ENCODE results near the gene AIG1. TPM values are rescaled to one million over a fixed set of nuclear protein-coding genes. Genes with fewer than 3 reads are reported as not detected.

The AIG1 gene
- total and polyA plus RNA-seq, 7 experiments from 2014 or later = 6.8 to 21.8 (median 10.5) TPM

DNA sequence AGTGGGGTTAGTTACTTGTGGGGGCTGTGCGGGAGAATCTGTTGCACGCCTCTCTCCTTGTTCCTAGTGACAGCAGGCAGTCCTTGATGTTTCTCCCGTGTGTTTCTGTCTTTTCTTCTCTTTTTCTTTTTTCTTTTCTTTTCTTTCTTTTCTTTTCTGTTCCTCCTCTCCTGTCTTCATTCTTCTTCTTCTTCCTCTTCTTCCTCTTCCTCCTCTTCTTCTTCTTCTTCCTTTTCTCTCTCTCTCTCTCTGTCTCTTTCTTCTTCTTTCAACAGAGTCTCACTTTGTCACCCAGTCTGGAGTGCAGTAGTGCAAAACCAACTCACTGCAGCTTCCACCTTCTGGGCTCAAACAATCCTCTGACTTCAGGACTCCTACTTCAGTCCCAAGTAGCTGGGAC lies 6.8 kb upstream of the AIG1 start:
- ChIA-PET CTCF (no interaction called here), POLR2A (no interaction called here)
- Mint-ChIP-seq H3K9me3 (no peaks in the 10 kb centered on the region), H3K36me3 (no peaks in the 10 kb centered on the region), H3K4me1 (peaks cover 0 to 14% (median 7%) of the 10 kb centered on the region in 7 donors), H3K4me3 (no peak overlapping the region), H3K27ac (no peak overlapping the region), H3K27me3 (no peaks in the 10 kb centered on the region)
- intact Hi-C loops (cut with micrococcal nuclease) = no loop called here
- Histone ChIP-seq H3K36me3 (ENCODE audit: control insufficient read depth in 2 of 3, insufficient read depth in 3 of 3, low read length in 3 of 3) (no peaks in the 10 kb centered on the region), H3K27ac (ENCODE audit: low read depth, low read length) (no peak overlapping the region), H3K4me3 (ENCODE audit: low read length) (no peak overlapping the region), H3K27me3 (ENCODE audit: control insufficient read depth in 2 of 2, insufficient read depth in 2 of 2, low read length in 2 of 2) (no peaks in the 10 kb centered on the region), H3K9me3 (ENCODE audit: control insufficient read depth in 2 of 3, low read length in 3 of 3) (no peaks in the 10 kb centered on the region), H3K4me1 (ENCODE audit: control insufficient read depth in 2 of 2, insufficient read depth in 2 of 2, low read length in 2 of 2) (no peaks in the 10 kb centered on the region)
- DNase-seq (no peak), ATAC-seq (no peak)

DNA sequence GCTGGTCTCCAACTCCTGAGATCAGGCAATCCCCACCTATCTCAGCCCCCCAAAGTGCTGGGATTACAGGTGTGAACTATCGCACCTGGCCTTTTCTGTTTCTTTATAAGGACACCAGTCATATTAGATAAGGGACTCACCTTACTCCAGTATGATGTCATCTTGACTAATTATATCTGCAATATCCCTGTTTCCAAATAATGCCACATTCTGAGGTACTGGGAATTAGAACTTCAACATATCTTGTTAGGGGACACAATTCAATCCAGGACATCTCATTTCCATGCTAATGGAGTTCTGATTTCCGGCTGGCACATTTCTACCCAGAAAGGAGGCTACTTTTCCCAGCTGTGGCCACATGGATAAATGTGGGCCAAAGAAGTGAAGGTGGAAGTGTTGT lies 6.4 kb upstream of the AIG1 start:
- POLR2A ChIA-PET = no interaction called here
- peaks cover 0 to 18% (median 10%) of the 10 kb centered on the region in 7 donors for H3K4me1 Mint-ChIP-seq
- no peak overlapping the region for H3K27ac Mint-ChIP-seq
- H3K36me3 Mint-ChIP-seq = no peaks in the 10 kb centered on the region
- H3K27me3 ChIP-seq (ENCODE audit: control insufficient read depth in 2 of 2, insufficient read depth in 2 of 2, low read length in 2 of 2) = no peaks in the 10 kb centered on the region
- ATAC-seq (no peak), DNase-seq (no peak)
- H3K27me3 Mint-ChIP-seq = no peaks in the 10 kb centered on the region
- no peak overlapping the region for H3K4me3 ChIP-seq (ENCODE audit: low read length)
- no peaks in the 10 kb centered on the region for H3K4me1 ChIP-seq (ENCODE audit: control insufficient read depth in 2 of 2, insufficient read depth in 2 of 2, low read length in 2 of 2)
- intact Hi-C loops (cut with micrococcal nuclease) = no loop called here
- no peaks in the 10 kb centered on the region for H3K9me3 ChIP-seq (ENCODE audit: control insufficient read depth in 2 of 3, low read length in 3 of 3)
- no peaks in the 10 kb centered on the region for H3K9me3 Mint-ChIP-seq
- no peaks in the 10 kb centered on the region for H3K36me3 ChIP-seq (ENCODE audit: control insufficient read depth in 2 of 3, insufficient read depth in 3 of 3, low read length in 3 of 3)
- H3K4me3 Mint-ChIP-seq = no peak overlapping the region
- no peak overlapping the region for H3K27ac ChIP-seq (ENCODE audit: low read depth, low read length)
- CTCF ChIA-PET = no interaction called here

DNA sequence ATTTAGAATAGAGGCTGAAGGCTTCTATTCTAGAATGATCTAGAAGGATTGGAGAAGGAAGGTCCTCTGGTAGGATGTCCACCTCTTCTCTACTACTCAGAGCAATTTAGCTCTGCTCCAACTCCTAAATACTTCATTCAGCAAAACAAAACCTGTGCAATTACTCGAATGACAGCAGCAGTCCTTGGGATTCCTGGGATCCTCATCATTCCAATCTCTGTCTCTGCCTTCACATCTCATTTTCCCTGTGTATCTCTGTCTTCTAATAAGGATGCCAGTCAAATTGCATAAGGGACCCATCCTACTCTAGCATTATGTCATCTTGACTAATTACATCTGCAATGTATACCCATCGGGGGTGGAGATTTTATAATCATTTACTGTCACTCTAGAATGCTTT lies 5.5 kb upstream of the AIG1 start:
- Mint-ChIP-seq H3K36me3 (no peaks in the 10 kb centered on the region), H3K9me3 (peaks cover 0 to 1% (median 0%) of the 10 kb centered on the region in 11 donors), H3K4me1 (peaks cover 0 to 26% (median 18%) of the 10 kb centered on the region in 7 donors), H3K4me3 (no peak overlapping the region), H3K27ac (no peak overlapping the region), H3K27me3 (no peaks in the 10 kb centered on the region)
- POLR2A ChIA-PET = no interaction called here
- Histone ChIP-seq H3K9me3 (ENCODE audit: control insufficient read depth in 2 of 3, low read length in 3 of 3) (no peaks in the 10 kb centered on the region), H3K4me3 (ENCODE audit: low read length) (no peak overlapping the region), H3K27ac (ENCODE audit: low read depth, low read length) (no peak overlapping the region), H3K4me1 (ENCODE audit: control insufficient read depth in 2 of 2, insufficient read depth in 2 of 2, low read length in 2 of 2) (no peaks in the 10 kb centered on the region), H3K27me3 (ENCODE audit: control insufficient read depth in 2 of 2, insufficient read depth in 2 of 2, low read length in 2 of 2) (no peaks in the 10 kb centered on the region), H3K36me3 (ENCODE audit: control insufficient read depth in 2 of 3, insufficient read depth in 3 of 3, low read length in 3 of 3) (peaks cover 0 to under 1% (median 0%) of the 10 kb centered on the region in 3 experiments)
- intact Hi-C loops (cut with micrococcal nuclease) = loop anchor here in 1 of 2 donors (5.0 kb wide), 1 partner anchor 658 kb away; no protein-coding TSS in a partner anchor
- DNase-seq = no peak
- CTCF ChIA-PET = no interaction called here
- ATAC-seq = no peak

DNA sequence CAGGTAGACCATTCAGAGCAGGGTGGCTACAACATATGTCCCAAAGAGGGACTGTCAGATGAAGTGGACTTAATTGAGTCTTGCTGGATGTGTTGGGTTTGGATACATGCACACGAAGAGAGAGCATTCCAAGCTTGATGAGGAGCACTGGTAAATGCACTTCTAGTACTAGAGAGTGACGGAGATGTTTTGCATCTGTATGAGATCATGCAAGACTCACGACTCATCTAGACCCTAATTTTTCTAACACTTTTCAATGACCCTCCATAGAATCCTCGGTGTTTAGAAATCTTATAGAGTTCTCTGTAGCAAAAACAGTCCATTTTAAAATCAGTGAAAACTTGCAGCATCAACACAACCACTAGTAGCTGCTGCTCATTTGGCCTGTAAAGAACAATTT lies 4.8 kb upstream of the AIG1 start:
- no peak for DNase-seq
- ChIA-PET CTCF (no interaction called here), POLR2A (no interaction called here)
- H3K4me3 ChIP-seq (ENCODE audit: low read length) = no peak overlapping the region
- H3K27ac Mint-ChIP-seq = no peak overlapping the region
- no peaks in the 10 kb centered on the region for H3K27me3 Mint-ChIP-seq
- ATAC-seq = no peak
- intact Hi-C loops (cut with micrococcal nuclease) = loop anchor here in 1 of 2 donors (5.0 kb wide), 1 partner anchor 659 kb away; no protein-coding TSS in a partner anchor
- no peaks in the 10 kb centered on the region for H3K4me1 ChIP-seq (ENCODE audit: control insufficient read depth in 2 of 2, insufficient read depth in 2 of 2, low read length in 2 of 2)
- no peak overlapping the region for H3K4me3 Mint-ChIP-seq
- no peaks in the 10 kb centered on the region for H3K27me3 ChIP-seq (ENCODE audit: control insufficient read depth in 2 of 2, insufficient read depth in 2 of 2, low read length in 2 of 2)
- H3K36me3 Mint-ChIP-seq = no peaks in the 10 kb centered on the region
- peaks cover 0 to 4% (median 0%) of the 10 kb centered on the region in 3 experiments for H3K36me3 ChIP-seq (ENCODE audit: control insufficient read depth in 2 of 3, insufficient read depth in 3 of 3, low read length in 3 of 3)
- H3K27ac ChIP-seq (ENCODE audit: low read depth, low read length) = no peak overlapping the region
- peaks cover 0 to 28% (median 21%) of the 10 kb centered on the region in 7 donors for H3K4me1 Mint-ChIP-seq
- no peaks in the 10 kb centered on the region for H3K9me3 ChIP-seq (ENCODE audit: control insufficient read depth in 2 of 3, low read length in 3 of 3)
- peaks cover 0 to 3% (median 0%) of the 10 kb centered on the region in 11 donors for H3K9me3 Mint-ChIP-seq

- Mint-ChIP-seq H3K4me3 (peak overlapping the region in 9 of 10 donors; percentile 8 to 94 (median 48)), H3K27ac (peak overlapping the region in 7 of 9 donors; percentile 31 to 96 (median 61)), H3K9me3 (peaks cover 0 to 4% (median 0%) of the 10 kb centered on the region in 11 donors), H3K36me3 (no peaks in the 10 kb centered on the region), H3K27me3 (no peaks in the 10 kb centered on the region), H3K4me1 (peaks cover 11 to 36% (median 28%) of the 10 kb centered on the region in 7 donors)
- Histone ChIP-seq H3K36me3 (ENCODE audit: control insufficient read depth in 2 of 3, insufficient read depth in 3 of 3, low read length in 3 of 3) (peaks cover 0 to 4% (median 0%) of the 10 kb centered on the region in 3 experiments), H3K4me1 (ENCODE audit: control insufficient read depth in 2 of 2, insufficient read depth in 2 of 2, low read length in 2 of 2) (peaks cover 8% of the 10 kb centered on the region in 2 donors), H3K27me3 (ENCODE audit: control insufficient read depth in 2 of 2, insufficient read depth in 2 of 2, low read length in 2 of 2) (no peaks in the 10 kb centered on the region), H3K27ac (ENCODE audit: low read depth, low read length) (no peak overlapping the region), H3K9me3 (ENCODE audit: control insufficient read depth in 2 of 3, low read length in 3 of 3) (no peaks in the 10 kb centered on the region), H3K4me3 (ENCODE audit: low read length) (no peak overlapping the region)
- intact Hi-C loops (cut with micrococcal nuclease) = loop anchor here (2.0 to 5.0 kb wide), 2 partner anchors 16 to 662 kb away; no protein-coding TSS in a partner anchor
- POLR2A ChIA-PET = interaction anchor here (0.6 kb wide), 1 partner anchor 483 kb away, joined by 3 read pairs; no protein-coding TSS in a partner anchor
- no peak for ATAC-seq
- CTCF ChIA-PET = interaction anchor here (0.6 kb wide), 1 partner anchor 16 kb away, joined by 3 read pairs; no protein-coding TSS in a partner anchor
- no peak for DNase-seq
Measured at GRCh38 chr6:143058987-143059386, 1.7 kb upstream of the AIG1 start.

DNA sequence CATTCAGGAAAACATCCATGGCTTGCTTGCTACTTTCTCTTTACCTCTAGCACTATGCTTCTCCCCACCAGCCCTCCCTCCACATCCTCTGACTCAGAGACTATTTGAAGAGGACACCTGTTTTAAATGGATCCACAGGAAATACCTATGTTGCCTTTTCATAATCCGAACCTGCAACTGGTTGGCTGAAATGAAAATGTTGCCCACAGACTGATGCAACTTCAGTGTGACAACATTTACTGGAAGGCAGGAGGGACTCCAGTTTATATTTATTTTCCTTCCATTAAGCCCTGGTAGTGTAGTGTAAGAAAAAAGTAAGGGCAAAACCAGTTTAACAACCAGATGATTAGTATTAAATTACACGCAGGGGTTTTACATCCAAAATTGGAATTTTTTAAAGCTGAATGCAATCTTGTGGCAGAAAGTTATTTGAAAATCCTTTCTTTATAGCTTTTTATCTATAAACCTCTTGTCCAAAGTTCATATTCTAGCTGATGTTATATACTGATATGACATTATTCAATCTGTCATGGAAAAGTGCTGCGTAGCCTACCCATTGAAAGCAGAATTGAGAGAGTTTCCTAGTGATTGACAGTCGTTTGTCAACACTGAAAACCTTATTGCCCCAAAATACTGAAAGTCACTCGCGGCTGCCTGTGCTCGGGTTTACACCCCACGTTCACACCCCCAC lies 881 bp upstream of the AIG1 start:
- Mint-ChIP-seq H3K4me3 (peak overlapping the region; percentile 88 to 98 (median 94)), H3K9me3 (peaks cover 0 to 4% (median 0%) of the 10 kb centered on the region in 11 donors), H3K4me1 (peaks cover 16 to 34% (median 28%) of the 10 kb centered on the region in 7 donors), H3K36me3 (peaks cover 0 to 3% (median 0%) of the 10 kb centered on the region in 5 donors), H3K27me3 (no peaks in the 10 kb centered on the region), H3K27ac (peak overlapping the region; percentile 92 to 98 (median 96))
- intact Hi-C loops (cut with micrococcal nuclease) = loop anchor here (1.0 to 10.0 kb wide), 12 partner anchors 17 to 1035 kb away; partner anchors contain the start of genes ADAT2 (in 2 of the 2), PEX3 (in 2 of the 2), FUCA2 (in 1 of the 2) and LTV1 (in 1 of the 2)
- ATAC-seq = no peak
- CTCF ChIA-PET = interaction anchor here (0.6 to 1.1 kb wide), 4 partner anchors 12 to 161 kb away, joined by 3 to 4 read pairs (median 3); no protein-coding TSS in a partner anchor
- Histone ChIP-seq H3K27me3 (ENCODE audit: control insufficient read depth in 2 of 2, insufficient read depth in 2 of 2, low read length in 2 of 2) (no peaks in the 10 kb centered on the region), H3K4me1 (ENCODE audit: control insufficient read depth in 2 of 2, insufficient read depth in 2 of 2, low read length in 2 of 2) (peaks cover 8% of the 10 kb centered on the region in 2 donors), H3K9me3 (ENCODE audit: control insufficient read depth in 2 of 3, low read length in 3 of 3) (no peaks in the 10 kb centered on the region), H3K4me3 (ENCODE audit: low read length) (peak overlapping the region; percentile 73), H3K27ac (ENCODE audit: low read depth, low read length) (peak overlapping the region; percentile 79), H3K36me3 (ENCODE audit: control insufficient read depth in 2 of 3, insufficient read depth in 3 of 3, low read length in 3 of 3) (peaks cover 0 to 4% (median 0%) of the 10 kb centered on the region in 3 experiments)
- peak in 7 of 9 donors; percentile 10 to 57 (median 30) for DNase-seq
- POLR2A ChIA-PET = interaction anchor here (0.6 to 0.9 kb wide), 3 partner anchors 10 to 484 kb away, joined by 3 read pairs; no protein-coding TSS in a partner anchor

All from naive thymus-derived CD4-positive, alpha-beta T cell (primary cell).